GM18517 (cell line): Measurements from ENCODE around the gene SLC48A1.

Source experiments
- ATAC-seq: cut with Tn5 transposase; IDR thresholded peaks from one replicate; pipeline ENCODE4 v1.9.1; 2021; ENCODE audit warnings: mild to moderate bottlenecking, moderate library complexity; ENCODE audit not compliant: unreplicated experiment

Gene SLC48A1

GRCh38 chr12:47773062-47773857, at the start of gene SLC48A1:
Gene SLC48A1 (plus strand): TSS chr12:47773238. CDS start chr12:47773305, 67 bp downstream.
- ATAC-seq = peak; percentile 81

- no peak for ATAC-seq
These were observed 47.8 kb upstream of the SLC48A1 start, which contains the start of gene ENDOU for GRCh38 chr12:47725091-47725772. Gene ENDOU (minus strand): TSS chr12:47725490. CDS start chr12:47725413, 77 bp downstream.

GRCh38 chr12:47725893-47726292, 47.1 kb upstream of the SLC48A1 start:
- peak; percentile 92 for ATAC-seq

GRCh38 chr12:47729233-47729632, 43.8 kb upstream of the SLC48A1 start:
- ATAC-seq = no peak

- ATAC-seq = no peak
These were observed 42.7 kb upstream of the SLC48A1 start for GRCh38 chr12:47730341-47730744.

- ATAC-seq = no peak
These were observed 41.3 kb upstream of the SLC48A1 start for GRCh38 chr12:47731723-47732122.

- ATAC-seq = no peak
These were observed 40.5 kb upstream of the SLC48A1 start for GRCh38 chr12:47732504-47732903.

- ATAC-seq = no peak
These were observed 39.9 kb upstream of the SLC48A1 start for GRCh38 chr12:47733142-47733541.

- no peak for ATAC-seq
These were observed 38.1 kb upstream of the SLC48A1 start for GRCh38 chr12:47734725-47735480.

- ATAC-seq = no peak
These were observed 37.4 kb upstream of the SLC48A1 start for GRCh38 chr12:47735649-47736048.

GRCh38 chr12:47736216-47736615, 36.8 kb upstream of the SLC48A1 start:
- no peak for ATAC-seq

GRCh38 chr12:47736877-47737676, 36.0 kb upstream of the SLC48A1 start:
- ATAC-seq = no peak

GRCh38 chr12:47737936-47738594, 35.0 kb upstream of the SLC48A1 start:
- ATAC-seq = no peak

- no peak for ATAC-seq
These were observed 33.7 kb upstream of the SLC48A1 start for GRCh38 chr12:47739297-47739696.

- ATAC-seq = peak; percentile 58
These were observed 33.1 kb upstream of the SLC48A1 start for GRCh38 chr12:47739979-47740378.

GRCh38 chr12:47740606-47741339, 32.3 kb upstream of the SLC48A1 start:
- no peak for ATAC-seq

GRCh38 chr12:47741340-47741703, 31.7 kb upstream of the SLC48A1 start:
- ATAC-seq = no peak

- ATAC-seq = no peak
These were observed 30.7 kb upstream of the SLC48A1 start for GRCh38 chr12:47742253-47742825.

- ATAC-seq = no peak
These were observed 29.7 kb upstream of the SLC48A1 start for GRCh38 chr12:47743311-47743860.
